SU-DHL-6 (cell line): ENCODE measurements around the gene CFAP410.

Experiments used
- EZH2phosphoT487 ChIP-seq: fragments of 200-600 bp; sonication (generic), shearing (Covaris generic); conservative IDR thresholded peaks from 2 replicates; pipeline ENCODE4 v1.6.1; 2018; ENCODE audit warnings: mild to moderate bottlenecking, antibody characterized with exemption, low read length, moderate library complexity, mixed read lengths
- TF ChIP-seq, protein P1 (sequence below): fragments of 200-600 bp; sonication (generic); IDR thresholded peaks from one replicate; pipeline ENCODE4 v1.5.1; 2017; ENCODE audit warnings: antibody characterized with exemption, mild to moderate bottlenecking, low read length, moderate library complexity; ENCODE audit not compliant: insufficient read depth, poor library complexity, severe bottlenecking

DNA sequence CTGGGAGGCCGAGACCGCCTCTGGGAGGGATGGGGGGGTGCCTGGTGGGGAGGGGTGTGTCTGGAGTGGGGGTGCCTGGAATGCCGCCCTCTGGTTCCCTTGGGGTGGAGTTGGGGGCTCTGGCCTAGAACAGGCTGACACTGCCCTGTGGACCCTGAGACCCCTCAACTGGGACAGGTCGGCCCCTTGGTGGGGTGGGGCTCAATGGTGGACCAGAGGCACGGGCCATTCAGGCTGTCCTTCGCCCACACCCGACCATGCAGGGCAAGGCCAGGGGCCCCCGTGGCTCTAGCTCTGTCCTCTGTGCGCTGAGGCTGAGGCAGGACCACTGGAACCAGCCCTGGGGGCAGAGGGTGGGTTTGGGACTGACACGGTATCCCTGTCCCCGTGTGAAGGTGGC lies 24.6 kb downstream of the CFAP410 start:
- TF ChIP-seq, protein P1, sequence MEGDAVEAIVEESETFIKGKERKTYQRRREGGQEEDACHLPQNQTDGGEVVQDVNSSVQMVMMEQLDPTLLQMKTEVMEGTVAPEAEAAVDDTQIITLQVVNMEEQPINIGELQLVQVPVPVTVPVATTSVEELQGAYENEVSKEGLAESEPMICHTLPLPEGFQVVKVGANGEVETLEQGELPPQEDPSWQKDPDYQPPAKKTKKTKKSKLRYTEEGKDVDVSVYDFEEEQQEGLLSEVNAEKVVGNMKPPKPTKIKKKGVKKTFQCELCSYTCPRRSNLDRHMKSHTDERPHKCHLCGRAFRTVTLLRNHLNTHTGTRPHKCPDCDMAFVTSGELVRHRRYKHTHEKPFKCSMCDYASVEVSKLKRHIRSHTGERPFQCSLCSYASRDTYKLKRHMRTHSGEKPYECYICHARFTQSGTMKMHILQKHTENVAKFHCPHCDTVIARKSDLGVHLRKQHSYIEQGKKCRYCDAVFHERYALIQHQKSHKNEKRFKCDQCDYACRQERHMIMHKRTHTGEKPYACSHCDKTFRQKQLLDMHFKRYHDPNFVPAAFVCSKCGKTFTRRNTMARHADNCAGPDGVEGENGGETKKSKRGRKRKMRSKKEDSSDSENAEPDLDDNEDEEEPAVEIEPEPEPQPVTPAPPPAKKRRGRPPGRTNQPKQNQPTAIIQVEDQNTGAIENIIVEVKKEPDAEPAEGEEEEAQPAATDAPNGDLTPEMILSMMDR = no peak
- no peak for TF ChIP-seq EZH2phosphoT487
